ENCODE measurements around the gene NECTIN1. TPM values are rescaled to one million over a fixed set of nuclear protein-coding genes. Genes with fewer than 3 reads are reported as not detected.

Gene NECTIN1
- total RNA-seq, 1 experiment from 2014 or later = 23.8 TPM

GRCh38 chr11:119739021-119739703 is 10.2 kb upstream of the NECTIN1 start:
- no peaks in the 10 kb centered on the region for H3K9me3 ChIP-seq (ENCODE audit: control insufficient read depth in 1 of 2, insufficient read depth in 1 of 2, low read depth in 1 of 2, low read length in 2 of 2)
- TF ChIP-seq CBX3 (IDR thresholded peaks at IDR 0.05; ENCODE audit: low read depth) = no peak
- no peak for TF ChIP-seq ZFX (IDR thresholded peaks at IDR 0.05)
- no peak for TF ChIP-seq ELF1 (IDR thresholded peaks at IDR 0.05; ENCODE audit: borderline replicate concordance, low read depth)
- TF ChIP-seq POLR2AphosphoS5 (IDR thresholded peaks at IDR 0.05; ENCODE audit: low read depth, low read length) = no peak
- no peak for TF ChIP-seq ZNF274 (IDR thresholded peaks at IDR 0.05; ENCODE audit: low read depth, low read length)
- TF ChIP-seq EZH2phosphoT487 (IDR thresholded peaks at IDR 0.05; ENCODE audit: borderline replicate concordance) = no peak
- TF ChIP-seq POLR2A (IDR thresholded peaks at IDR 0.05; ENCODE audit: borderline replicate concordance, extremely low read depth, insufficient read depth, insufficient read length) = no peak
- TF ChIP-seq, protein P1, sequence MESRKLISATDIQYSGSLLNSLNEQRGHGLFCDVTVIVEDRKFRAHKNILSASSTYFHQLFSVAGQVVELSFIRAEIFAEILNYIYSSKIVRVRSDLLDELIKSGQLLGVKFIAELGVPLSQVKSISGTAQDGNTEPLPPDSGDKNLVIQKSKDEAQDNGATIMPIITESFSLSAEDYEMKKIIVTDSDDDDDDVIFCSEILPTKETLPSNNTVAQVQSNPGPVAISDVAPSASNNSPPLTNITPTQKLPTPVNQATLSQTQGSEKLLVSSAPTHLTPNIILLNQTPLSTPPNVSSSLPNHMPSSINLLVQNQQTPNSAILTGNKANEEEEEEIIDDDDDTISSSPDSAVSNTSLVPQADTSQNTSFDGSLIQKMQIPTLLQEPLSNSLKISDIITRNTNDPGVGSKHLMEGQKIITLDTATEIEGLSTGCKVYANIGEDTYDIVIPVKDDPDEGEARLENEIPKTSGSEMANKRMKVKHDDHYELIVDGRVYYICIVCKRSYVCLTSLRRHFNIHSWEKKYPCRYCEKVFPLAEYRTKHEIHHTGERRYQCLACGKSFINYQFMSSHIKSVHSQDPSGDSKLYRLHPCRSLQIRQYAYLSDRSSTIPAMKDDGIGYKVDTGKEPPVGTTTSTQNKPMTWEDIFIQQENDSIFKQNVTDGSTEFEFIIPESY (IDR thresholded peaks at IDR 0.05; ENCODE audit: extremely low read depth, insufficient replicate concordance, low read length) = no peak
- TF ChIP-seq, protein P2, sequence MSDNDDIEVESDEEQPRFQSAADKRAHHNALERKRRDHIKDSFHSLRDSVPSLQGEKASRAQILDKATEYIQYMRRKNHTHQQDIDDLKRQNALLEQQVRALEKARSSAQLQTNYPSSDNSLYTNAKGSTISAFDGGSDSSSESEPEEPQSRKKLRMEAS (IDR thresholded peaks at IDR 0.05) = no peak
- TF ChIP-seq EGR1 (IDR thresholded peaks at IDR 0.05; ENCODE audit: low read depth) = no peak
- no peak for TF ChIP-seq REST (IDR thresholded peaks at IDR 0.05; ENCODE audit: low read depth)
- no peak for TF ChIP-seq FOSL1 (IDR thresholded peaks at IDR 0.05; ENCODE audit: low read depth)
- DNase-seq (ENCODE audit: low read depth, low spot score) (no peak), ATAC-seq (no peak)
- H3K27ac ChIP-seq (ENCODE audit: low read depth, low read length) = no peak overlapping the region
- no peaks in the 10 kb centered on the region for H3K79me2 ChIP-seq (ENCODE audit: insufficient read depth, low read length)
- no peak overlapping the region for H3K4me2 ChIP-seq (ENCODE audit: low read length)
- H3K9ac ChIP-seq (ENCODE audit: low read length) = no peak overlapping the region
- no peaks in the 10 kb centered on the region for H4K20me1 ChIP-seq (ENCODE audit: insufficient read depth)
- intact Hi-C loops (cut with micrococcal nuclease) = no loop called here
- RAD21 ChIA-PET (ENCODE audit: low non-redundant PET in 1 of 2, low total read pairs in 2 of 2, uncharacterized antibody in 2 of 2, unreplicated experiment in 2 of 2) = no interaction called here
- H3K36me3 ChIP-seq (ENCODE audit: control insufficient read depth in 1 of 2, insufficient read depth in 2 of 2, low read length in 2 of 2) = no peaks in the 10 kb centered on the region
- H2AFZ ChIP-seq (ENCODE audit: low read depth, low read length, poor library complexity, severe bottlenecking) = no peak overlapping the region
- POLR2A ChIA-PET = no interaction called here
- no peak overlapping the region for H3K4me3 ChIP-seq (replicated peaks in 1 of 2; ENCODE audit: low read depth in 1 of 2, low read length in 2 of 2)
- no peaks in the 10 kb centered on the region for H3K27me3 ChIP-seq (ENCODE audit: insufficient read depth, low read length)
- no TSS peak for BruUV-seq (replicated peaks)
- no peaks in the 10 kb centered on the region for H3K9me2 ChIP-seq (ENCODE audit: insufficient read depth)
- CTCF ChIA-PET = interaction anchor here (1.2 to 1.8 kb wide), 2 partner anchors 10 to 18 kb away, joined by 3 to 5 read pairs; no protein-coding TSS in a partner anchor
- peaks cover 0 to 11% of the 10 kb centered on the region in 2 experiments; a peak in 2 of 4 replicates for H3K4me1 ChIP-seq (ENCODE audit: control insufficient read depth in 1 of 2, insufficient read depth in 2 of 2, low read length in 2 of 2)

Measured in HCT116 (cell line).